D341Med (cell line): Measurements from ENCODE around the gene LCN2.
"Not testable (repeated sequence)": the region's sequence is repeated elsewhere in the genome, so short reads cannot be mapped to it uniquely, and the experiment has no call there.

Experiments
- DNase-seq: peaks from one replicate; pipeline ENCODE4 v3.0.0; 2012; ENCODE audit warnings: low spot score

LCN2 gene

DNA sequence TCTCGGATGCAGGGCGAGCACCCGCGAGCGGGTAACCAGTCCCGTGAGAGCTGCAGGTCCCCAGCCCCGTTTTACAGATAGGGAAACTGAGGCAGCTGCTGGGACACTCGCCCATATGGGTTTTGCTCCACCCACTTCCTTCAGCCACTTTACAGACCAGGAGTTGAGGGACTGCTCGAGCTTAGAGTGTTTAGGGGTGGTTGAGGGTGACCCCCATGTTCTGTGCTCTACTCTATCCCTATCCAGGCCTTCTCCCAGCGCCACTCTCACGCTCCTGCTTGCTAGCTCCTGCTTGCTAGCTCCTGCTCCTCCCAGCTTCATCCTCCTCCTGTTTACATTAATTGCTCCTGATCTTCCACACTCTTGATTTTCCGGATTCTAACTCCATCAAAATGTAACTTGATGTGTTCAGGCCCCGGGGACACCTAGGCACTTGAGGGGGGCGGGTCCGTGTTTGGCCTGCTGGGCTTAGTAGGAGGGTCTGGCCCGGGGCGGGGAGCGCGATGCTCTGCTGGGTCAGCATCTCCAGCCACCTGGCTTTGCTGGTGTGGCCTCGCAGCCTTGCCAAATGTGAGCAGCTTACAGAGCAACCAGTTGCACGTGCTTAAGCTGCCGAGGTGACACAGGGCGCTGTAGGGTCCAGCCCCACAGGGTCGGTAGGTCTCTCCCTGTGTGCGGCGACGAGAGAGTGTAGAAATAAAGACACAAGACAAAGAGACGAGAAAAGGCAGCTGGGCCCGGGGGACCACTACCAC is 20.2 kb upstream of the LCN2 start:
- DNase-seq: no peak

DNA sequence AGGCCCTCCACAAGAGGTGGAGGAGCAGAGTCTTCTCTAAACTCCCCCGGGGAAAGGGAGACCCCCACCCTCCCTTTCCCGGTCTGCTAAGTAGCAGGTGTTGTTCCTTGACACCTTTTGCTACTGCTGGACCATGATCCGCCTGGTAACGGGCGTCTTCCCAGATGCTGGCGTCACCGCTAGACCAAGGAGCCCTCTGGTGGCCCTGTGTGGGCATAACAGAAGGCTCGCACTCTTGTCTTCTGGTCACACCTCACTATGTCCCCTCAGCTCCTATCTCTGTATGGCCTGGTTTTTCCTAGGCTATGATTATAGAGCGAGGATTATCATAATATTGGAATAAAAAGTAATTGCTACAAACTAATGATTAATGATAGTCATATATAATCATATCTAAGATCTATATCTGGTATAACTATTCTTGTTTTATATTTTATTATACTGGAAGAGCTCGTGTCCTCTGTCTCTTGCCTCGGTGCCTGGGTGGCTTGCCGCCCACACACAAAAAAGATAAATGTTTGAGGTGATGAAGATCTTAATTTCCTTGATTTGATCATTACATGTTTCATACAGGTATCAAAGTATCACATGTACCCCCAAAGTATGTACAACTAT is 19.2 kb upstream of the LCN2 start:
- not testable (repeated sequence) for DNase-seq

DNA sequence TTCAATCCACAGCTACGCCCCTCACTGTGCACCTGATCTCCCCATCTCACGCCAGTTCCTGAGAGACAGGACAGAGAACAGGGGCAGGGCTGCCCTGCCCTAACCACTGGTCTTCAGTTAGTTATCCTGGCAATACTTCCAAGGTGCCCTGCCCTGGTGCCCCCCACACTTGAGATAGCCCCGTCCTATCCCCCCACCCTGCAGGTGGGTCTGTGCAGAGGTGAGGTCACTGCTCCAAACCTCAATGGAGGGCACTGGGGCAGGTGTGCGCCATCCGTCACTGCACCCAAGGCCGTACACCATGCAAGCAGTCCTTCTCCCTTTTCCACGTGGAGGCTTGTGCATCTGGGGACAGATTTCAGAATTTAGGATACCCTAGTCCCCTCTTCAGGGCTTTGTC is 18.6 kb upstream of the LCN2 start:
- not testable (repeated sequence) for DNase-seq

DNA sequence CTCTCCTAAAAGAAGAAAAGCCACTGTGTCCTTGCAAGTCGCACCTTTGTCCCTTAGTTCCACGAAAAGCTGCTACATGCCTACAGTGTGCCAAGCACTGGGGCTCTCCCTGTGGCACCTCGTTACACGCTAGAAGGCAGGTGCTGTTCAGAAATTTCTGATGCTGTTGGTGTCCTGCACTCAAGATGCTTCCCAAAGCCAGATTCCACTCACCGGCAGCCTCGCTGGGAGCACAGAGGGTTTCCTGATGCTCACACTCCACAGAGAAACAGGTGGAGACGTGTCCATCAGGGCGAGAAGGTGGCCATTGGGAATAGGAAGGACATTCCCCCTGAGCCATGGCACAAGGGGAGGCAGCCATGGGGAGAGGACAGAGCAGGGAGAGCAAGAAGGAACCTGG is 17.9 kb upstream of the LCN2 start:
- DNase-seq: not testable (repeated sequence)

DNA sequence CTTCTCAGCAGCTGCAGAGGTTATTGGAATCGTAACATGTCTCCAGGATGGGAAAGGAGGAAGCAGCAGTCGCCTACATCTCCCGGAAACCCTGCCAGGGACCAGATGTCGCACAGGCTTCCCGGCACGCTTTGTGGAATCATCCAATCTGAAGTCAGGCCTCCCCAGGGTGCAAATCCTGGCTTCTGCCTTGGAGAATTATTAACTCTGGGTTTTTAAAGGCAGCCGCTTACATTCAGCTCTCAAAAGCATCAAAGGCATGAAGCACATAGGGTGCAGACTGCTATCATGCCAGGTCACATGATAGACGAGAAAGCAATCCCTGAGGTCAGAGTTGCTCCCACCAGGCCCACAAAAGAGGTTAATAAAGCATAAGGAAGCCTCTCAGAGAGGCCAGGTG is 17.1 kb upstream of the LCN2 start:
- not testable (repeated sequence) for DNase-seq

DNA sequence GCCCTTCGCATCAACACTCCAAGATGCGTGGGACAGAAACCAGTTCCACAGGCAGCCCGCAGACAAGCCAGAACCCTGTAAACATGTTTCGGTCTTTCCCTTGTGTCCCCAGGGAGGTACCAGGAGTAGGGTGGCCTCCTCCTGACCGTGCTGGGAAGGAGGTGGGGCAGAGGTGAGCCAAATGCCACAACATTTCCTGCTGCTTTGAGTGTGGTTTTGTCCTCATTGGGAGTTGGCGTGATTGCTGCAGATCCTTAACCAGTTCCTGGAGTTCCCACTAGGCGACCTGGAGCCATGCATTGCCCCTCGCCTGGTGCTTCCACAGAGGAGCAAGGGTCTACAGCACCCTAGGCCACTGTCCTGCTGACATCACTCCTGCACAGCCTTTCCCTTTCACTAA is 13.7 kb upstream of the LCN2 start:
- not testable (repeated sequence) for DNase-seq

DNA sequence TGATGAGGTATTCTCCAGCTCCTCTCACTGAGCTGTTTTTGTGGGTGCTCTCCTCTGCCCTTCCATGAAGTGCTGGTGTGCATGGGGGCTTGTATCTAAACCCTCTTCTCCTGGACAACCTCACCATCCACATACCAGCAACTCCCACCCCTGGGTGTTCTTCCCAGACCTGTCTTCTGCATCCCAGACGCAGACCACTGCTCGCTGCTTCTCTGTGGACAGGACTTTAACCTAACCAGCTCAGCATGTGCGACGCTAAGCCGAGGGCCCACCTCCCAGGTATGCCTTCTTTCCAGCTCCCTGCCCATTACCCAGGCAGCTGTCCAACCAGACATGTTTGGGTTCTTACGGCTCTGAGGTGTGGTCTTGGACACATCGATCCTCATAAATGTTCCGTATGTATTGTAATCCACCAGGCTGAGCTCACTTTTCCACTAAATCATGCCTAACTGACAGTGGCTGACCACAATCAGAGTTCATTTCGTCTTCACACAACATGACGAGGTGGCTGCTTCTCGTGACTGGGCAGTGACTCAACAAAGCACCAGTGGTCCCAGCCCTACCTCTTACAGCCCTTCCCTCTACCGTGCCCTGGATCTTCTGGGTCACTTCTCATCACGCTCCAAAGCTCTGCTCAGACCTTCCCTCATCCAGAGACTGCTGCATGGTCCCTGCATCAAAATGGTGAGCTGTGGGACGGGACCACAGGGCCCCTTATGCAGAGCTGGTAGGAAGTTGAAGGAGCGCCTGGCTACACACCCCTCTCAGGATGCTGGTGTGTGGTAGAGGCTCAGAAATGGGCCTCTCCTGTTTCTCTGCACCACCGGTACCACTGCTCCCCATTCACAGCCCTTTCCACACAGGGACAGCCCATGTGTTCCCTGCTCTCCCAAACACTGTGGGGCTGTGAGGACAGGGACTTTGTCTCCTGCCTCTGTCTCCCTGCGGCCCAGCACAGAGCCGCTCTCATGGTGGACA is 12.1 kb upstream of the LCN2 start:
- DNase-seq: no peak

DNA sequence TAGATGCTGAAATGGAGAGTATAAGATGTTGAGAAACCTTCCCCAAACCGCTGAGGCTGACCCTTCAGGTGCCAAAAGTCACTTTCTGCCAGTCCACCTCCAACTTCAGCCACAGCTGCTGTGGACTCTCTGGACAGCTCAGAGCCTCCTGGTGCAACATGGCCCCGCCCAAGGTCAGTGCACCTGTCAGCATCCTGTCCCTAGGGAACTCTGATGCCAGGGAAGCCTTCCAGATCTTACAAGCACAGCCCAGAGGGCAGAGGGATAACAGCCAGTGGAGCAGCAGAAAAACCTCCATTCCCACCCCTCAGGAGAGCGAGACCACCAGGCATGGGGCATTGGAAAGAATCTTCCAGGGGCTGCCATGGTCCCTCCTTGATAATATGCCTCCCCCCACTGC is 11.3 kb upstream of the LCN2 start:
- DNase-seq: no peak

DNA sequence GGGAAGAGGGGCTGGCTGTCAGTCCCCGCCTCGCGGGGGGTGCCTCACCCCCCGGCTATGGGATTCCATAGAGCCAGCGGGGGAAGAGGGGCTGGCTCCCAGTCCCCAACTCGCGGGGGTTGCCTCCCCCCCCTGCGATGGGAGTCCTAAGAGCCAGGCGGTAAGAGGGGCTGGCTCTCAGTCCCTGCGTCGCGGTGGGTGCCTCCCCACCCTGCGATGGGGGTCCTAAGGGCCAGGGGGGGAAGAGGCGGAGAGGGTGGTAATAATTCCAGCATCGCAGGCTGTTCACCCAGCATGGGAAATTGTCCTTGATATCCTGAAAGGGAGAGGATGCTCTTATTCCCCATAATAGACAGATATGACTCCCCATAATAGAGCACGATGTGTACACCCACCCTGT is 9.6 kb upstream of the LCN2 start:
- DNase-seq: no peak

DNA sequence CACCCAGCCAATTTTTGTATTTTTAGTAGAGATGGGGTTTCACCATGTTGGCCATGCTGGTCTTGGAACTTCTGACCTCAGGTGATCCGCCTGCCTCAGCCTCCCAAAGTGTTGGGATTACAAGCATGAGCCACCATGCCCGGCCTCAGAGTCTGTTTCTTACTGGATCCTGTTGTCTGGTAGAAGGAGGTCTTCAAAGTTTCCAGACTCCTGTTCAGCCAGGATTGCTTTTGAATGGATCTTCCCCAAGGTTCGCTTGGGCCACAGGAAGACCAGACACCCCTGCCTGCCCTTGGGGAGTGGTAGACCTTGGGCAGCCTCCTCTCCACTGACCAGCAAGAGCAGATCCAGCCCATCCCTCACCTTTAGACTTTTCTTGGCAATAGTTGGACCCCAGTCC is 7.6 kb upstream of the LCN2 start:
- no peak for DNase-seq

DNA sequence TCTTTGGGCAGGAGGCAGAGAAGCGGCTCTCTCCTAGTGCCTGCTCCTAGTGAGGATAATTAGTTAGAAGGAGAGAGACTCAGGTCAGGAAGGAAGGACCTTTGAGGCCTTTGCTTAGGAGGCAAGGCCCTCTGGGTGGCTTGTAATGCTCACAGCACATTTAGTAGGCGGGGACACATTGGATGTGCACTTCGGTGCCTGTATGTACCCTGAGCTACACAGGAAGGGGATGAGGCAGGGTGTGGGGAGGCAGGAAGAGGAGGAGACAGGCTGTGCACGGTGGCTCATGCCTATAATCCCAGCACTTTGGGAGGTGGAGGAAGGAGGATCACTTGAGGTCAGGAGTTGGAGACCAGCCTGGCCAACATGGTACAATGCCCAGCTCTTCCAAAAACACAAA is 7.2 kb upstream of the LCN2 start:
- no peak for DNase-seq

DNA sequence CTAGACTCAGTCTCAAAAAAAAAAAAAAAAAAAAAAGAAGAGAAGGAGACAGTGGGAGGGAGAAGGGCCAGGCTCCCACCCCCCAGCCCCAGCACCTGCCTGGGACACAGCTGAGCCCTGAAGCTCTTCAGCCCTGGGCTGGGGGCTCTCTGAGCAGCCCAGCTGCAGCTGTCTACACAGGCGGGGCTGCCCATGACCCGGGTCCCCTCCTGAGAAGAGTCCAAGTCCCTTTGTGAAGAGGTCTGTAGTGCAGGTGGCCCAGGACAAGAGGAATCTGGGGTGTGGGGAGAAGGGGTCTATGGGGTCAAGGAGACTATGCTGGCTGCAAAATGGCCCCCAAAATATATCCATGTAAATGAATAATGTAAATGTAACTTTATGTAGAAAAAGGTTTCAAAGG is 6.7 kb upstream of the LCN2 start:
- DNase-seq: no peak

DNA sequence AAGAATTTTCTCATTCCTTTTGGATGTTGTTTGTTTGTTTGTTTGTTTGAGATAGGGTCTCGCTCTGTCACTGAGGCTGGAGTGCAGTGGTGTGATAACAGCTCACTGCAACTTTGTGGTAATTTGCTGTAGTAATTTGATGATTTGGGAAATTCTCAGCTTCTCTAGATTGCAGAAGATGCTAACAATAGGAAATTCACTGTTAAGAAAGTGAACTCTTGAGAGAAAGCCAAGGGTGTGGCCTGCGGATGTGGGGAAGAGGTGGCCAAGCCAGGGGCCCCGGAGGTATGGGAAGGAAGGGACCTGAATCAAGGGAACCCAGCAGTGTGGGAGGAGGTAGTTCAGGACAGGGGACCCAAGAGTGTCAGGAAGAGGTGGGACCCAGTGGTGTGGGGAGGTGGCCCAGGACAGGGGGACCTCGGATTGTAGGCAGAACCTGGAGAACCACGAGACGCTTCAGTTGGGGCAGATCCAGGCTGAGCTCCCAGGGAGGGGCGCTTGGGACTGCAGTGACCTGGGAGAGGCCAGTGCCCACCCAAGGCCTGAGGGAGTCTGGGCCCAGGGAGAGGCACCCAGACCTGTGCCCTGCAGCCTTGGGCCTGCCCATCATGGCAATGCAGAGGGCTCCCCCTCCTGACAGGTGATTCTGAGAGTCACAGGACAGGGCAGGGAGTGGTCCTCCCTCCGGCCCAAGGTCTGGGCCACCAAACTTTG is 5.6 kb upstream of the LCN2 start:
- DNase-seq: no peak

DNA sequence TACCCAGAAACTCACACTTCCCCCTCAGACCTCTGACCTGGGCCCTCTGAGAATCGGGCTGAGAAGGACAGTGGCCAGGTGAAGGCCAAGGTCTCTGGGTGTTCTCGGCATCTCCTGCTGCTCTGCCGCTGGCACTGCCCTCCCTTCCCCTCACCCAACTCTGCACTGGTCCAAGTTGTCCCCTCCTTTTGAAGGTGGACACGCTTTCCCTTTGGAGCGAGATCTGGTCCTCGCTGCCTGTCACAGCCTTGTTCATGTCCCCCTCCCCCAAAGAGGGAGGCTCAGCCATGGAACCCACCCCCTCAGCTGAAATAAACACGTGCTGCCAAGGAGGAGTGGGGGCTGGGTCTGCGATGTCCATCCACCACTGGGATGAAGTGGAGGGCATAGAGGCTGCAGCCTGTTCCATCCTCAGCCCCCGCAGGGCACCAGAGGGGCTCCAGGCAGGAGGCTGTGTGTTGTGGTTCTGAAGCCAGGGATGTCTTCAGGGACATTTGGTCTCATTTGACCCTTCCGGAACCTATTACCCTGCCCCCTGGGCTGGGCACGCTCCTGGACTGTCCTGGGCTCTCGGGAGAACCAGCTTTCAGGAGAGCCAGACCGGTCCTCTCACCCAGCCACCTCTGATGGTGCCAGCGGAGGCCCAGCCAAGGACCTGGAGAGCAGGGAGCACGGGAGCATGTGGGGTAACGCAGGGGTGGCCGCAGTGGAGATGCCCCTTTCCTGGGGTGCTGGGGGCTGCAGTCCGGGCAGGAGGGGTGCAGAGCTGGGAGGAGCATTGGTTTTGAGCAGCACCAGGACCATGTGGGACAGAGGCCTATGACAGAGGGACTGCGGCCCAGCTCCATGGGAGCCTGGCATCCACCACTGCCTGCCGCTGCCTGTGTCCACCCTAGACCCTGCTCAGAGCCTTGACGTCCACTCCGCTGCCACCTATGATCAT is 4.7 kb upstream of the LCN2 start:
- DNase-seq: no peak

DNA sequence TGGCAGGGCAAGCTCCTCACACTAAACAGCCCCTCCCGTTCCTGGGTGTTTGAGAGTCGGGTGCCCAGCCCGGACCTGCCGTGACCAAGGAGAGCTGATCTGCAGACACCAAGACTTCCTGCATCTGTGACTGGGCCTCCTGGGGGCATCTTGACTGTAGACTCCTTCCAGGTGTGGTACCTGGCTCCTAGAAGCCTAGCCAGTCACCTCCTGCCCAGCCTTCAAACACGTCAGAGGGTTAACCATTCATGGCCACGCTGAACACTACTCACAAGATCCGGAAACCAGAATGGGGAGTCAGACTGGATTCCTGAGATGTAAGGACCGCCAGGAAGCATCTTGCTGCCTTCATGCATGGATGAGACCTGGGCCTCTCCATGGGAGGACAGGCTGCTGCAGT is 3.7 kb upstream of the LCN2 start:
- no peak for DNase-seq

DNA sequence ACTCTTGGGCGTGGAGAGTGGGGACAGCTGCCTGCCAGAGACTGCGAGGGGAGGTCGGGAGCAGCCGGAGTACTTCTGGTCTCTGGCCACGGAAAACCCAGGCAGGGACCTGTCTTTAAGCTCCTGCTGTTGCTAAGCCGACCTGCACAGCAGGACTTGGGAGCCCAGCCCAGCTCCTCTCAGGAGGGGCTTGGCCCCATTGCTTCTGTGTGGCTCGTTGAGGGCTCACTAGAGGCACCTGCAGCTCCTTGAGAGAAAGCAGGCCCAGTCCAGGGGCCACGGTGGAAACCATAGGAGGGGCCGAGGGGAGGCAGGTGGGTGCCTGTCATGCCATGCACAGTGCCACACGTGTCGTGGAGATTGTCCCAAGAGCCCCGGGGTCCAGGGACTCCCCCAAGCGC is 3.3 kb upstream of the LCN2 start:
- no peak for DNase-seq

DNA sequence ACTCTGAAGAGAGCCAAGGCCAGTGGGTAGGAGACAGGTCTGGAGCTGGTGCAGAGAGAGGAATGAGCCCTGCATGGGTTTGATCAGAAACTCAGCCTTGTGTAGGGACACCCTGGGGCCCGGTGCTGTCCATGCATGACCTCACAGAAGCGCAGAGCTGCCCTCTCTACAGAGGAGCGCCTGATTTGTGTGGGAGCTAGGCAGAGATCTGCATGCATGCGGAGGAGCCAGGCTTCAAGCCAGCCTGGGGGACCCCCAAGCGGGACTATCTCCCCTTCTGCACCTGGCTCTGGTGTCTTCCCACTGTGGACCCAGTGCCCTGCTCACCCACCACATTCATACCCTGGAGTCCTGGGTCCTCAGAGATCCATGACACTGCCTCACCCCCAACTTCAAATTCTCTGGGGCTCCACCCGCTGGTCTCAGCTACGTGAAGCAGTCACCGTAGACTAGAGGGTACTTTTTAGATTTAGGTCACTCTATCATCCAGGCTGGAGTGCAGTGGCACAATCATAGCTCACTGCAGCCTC is 2.6 kb upstream of the LCN2 start:
- no peak for DNase-seq

DNA sequence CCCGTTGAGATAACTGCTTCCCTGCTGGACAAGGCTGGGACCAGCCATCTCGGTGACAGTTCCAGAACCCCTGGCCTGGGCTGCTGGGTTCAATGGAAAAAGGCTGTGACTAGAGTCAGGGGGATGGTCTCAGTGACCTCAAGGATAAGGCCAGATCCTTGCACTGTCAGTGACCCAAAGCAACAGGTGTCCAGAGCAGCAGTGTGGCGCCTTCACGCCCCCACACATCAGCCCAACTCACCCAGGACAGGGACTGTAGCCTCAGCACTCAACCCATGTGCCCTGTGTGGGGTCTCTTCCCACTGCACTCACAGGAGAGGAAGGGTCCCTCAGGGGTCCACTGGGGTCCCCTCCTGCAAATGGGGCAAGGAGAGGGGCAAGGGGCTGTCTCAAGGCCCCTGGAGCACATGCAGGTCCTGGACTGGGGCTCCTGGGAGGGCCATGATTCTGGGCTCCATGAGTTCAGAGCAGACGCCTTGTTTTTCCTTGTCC is 698 bp upstream of the LCN2 start:
- DNase-seq: no peak

DNA sequence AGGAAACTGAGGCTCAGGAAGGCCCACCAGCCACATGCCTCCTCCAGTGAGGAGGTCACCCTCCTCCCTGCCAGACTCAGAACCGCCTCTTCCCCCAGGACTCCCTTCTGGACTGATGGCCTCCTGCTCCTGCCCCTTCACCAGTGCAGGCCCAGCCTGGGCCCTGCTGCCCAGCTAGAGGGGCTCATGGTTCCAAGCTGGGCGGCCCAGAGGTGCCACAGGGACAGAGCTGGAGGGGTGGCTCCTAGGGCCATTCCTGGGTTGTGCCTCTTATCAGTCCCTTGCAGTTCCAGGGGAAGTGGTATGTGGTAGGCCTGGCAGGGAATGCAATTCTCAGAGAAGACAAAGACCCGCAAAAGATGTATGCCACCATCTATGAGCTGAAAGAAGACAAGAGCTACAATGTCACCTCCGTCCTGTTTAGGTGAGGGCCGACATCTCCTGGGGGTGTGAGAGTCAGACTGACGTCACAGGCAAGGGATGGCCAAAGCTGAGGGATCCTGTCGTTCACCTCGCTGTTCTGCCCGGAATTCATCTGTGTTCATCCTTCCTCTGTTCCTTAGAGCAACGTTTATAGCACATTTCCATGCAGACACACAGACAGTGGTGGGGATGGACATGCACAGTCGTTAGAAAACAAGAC is 819 bp downstream of the LCN2 start:
- no peak for DNase-seq
